GM21528 (cell line): ENCODE data around the gene SRCIN1.

Source experiments
- ATAC-seq: cut with Tn5 transposase; IDR thresholded peaks from one replicate; pipeline ENCODE4 v1.9.1; 2021; ENCODE audit warnings: mild to moderate bottlenecking, moderate library complexity; ENCODE audit not compliant: unreplicated experiment, low FRiP score

The SRCIN1 gene

DNA sequence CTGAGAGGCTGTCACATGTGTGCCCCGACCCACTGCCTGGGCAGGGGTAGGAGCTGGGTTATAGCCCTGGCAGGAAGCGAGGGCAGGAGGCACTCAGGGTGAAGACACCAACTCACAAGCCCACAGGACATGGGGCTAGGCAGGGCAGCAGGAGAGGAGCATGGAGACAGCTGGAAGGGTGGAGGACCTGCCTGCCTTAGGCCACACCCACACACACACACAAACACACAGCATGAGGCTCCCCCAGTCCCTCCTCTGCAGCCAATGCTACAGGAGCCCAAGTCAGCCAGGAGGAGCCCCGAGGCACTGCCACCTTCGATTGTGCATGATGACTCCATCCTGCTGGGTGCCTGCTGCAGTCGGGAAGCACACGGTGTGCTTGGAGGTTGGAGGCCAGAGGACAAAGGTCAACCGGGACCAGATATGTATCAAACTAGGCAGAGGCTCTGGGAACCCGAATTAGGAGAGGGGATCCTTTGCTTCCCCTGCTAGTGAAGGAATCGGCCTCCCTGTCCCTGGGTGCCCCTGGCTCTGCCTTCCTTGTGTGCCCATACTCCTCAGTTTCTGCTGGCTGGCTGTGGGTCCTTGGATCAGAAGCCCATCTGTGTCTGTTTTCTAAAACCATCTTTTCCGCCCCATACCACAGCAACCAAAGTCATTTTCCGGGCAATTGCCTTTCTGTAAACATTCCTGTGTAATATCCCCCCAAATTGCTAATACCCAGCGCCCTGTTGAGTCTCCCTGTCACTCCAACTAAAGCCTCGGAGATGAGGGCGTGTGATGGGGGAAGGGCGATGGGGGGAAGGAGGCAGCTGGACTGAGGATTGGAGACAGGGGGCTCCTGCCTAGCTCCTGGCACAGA is 20.5 kb downstream of the SRCIN1 start:
- no peak for ATAC-seq

DNA sequence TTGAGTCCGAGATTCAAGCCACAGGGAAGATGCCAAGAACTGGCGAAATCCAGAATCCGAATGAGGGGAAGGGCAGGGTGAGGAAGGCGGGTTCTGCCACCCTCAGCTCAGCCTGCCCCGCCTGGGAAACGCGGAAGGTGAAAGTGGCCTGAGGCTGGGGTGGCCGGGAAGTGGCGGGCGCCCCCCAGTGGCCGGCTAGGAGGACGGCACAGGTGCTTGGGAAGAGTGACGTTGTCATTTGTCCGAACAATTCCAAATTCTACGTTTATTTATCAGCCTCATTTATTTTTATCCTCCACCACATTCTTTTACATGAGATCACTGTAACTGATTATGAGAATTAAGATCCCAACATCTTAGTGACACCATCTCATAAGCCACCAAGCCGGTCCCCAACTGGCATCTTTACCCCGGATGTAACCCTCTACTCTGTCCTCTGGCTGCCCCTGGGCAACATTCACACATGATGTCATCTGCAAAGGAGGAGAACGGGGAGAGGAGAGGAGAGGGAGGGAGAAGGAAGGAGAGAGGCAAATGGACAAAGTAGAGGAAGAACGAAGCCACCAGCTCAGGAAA is 21.3 kb downstream of the SRCIN1 start:
- no peak for ATAC-seq

DNA sequence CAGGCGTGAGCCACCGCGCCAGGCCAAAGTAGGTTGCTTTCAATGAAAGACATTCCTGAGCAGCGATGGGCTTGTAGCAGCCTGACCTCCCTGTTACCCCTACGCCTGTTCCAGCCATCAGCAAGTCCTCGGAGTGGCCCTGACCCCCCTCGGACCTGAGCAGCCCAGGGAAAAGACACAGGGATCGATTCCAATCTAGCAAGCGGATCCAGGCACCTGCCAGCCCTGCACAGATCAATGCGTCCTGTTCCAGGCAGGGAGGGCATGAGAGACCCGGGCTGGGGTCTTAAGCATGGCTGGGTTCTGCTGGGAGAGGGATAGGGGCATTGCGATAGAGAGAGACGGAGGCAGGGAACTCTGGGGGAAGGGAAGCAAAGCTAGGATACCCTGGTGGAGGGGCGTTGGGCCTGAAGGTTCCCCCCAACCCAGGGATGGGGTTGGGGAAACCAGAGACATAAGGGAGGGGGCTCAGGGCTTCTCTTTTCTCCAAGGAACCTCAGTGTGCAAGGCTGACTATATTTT is 21.9 kb downstream of the SRCIN1 start:
- no peak for ATAC-seq

DNA sequence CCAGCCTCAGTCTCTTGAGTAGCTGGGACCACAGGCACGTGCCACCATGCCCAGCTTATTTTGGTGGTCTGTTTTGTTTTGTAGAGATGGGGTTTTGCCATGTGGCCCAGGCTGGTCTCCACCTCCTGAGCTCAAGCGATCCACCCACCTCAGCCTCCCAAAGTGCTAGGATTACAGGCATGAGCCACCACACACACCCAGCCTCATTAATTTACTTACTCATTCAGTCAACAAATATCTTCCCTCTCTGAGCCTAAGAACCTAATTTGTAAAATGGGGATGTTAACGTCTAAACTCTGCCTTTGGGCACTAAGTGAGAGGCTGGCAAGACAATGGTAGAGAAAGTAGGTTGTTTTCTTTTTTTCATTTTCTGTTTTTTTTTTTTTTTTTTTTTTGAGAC is 22.6 kb downstream of the SRCIN1 start:
- no peak for ATAC-seq

DNA sequence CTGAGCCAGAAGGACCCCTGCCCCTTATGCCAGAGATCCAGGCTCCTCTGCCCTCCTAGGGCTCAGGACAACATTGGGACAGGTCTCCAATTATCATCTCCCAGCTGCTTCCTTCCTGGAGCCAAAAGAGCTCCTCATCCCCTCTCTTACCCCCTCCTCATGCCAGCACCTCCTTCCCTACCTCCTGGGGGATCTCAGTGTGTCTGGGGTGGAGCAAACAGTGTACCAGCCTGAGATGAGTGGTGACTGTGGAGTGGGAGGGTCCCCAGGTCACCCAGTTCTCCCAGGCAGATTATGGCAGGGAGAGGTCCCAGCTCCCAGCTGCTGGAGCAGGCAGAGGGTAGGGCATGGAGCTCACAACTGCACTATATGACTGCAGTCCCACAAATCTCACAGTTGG is 23.7 kb downstream of the SRCIN1 start:
- ATAC-seq: no peak

DNA sequence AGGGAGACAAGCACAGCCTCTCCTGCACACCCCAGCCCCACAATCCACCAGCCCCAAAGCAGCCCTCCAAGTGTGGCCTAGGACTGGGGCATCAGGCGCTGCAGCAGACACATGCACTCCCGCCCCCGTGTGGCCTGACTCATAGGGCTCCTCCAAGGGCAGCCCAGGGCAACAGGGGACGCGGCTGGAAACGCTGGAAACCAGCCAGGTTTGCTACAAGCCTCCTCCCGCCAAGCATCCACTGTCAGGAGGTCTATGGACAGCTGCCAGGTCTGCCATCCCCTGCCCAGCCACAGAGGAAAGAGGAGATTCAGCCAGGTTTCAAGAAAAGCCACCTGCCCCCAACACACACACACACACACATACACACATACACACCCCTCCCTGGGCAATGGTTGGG is 25.8 kb downstream of the SRCIN1 start:
- no peak for ATAC-seq

DNA sequence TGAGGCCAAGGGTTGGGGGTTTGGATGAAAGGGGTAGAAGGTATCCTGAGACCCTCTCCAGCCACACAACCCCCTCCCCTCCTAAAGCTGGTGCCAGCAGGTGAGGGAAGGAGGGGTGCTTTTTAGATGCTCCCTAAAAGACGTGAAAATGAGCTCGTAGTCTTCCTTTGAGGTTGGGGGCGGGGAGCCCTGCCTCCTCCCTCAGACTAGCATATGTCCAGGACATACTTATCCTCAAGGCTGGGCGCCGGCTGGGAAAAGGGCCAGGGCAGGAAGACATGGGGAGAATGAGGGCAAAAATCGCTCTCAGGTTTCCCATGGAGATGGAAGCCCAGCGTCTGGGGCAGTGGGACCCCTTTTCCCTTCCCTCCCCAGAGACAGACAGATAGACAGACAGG is 26.7 kb downstream of the SRCIN1 start:
- no peak for ATAC-seq

DNA sequence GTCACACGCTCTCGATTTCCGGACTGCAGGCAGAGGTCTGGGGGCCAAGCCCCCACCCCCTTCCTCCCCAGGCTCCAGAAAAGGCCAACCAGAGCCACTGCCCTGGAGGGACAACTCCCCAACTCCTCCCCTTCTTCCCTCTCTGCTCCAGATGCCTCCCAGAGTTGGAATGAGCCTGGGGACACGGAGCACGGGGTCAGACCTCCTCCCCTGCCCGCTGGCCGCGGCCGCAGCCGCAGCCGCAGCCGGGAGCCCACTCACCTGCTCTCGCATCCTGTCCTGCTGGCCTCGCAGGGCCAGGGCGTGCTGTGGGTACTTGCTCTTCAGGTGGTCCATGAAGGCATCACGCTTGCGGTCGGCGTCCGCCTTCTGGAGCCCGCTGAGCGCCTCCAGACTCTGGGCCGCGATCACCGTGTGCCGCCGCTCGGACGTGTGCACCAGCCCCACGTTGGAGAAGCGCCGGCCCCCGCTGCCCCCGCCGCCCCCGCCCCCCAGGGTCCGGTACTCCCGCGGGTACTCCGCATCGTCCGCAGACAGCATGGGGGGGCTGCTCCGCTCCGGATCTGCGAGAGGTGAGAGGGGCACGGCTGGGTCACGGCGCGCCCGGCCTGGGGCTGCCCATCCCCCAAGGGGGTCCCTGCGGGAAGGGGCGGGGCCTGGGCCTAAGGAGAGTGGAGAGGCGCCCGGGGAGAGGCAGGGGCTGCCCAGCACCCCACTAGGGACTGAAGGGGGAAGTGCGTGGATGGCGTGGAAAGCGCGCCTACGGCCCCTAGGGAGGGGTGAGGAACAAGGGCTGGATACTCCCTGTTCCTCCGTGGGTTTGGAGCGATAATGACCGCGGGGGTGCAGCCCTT is 27.3 kb downstream of the SRCIN1 start:
- ATAC-seq: no peak

DNA sequence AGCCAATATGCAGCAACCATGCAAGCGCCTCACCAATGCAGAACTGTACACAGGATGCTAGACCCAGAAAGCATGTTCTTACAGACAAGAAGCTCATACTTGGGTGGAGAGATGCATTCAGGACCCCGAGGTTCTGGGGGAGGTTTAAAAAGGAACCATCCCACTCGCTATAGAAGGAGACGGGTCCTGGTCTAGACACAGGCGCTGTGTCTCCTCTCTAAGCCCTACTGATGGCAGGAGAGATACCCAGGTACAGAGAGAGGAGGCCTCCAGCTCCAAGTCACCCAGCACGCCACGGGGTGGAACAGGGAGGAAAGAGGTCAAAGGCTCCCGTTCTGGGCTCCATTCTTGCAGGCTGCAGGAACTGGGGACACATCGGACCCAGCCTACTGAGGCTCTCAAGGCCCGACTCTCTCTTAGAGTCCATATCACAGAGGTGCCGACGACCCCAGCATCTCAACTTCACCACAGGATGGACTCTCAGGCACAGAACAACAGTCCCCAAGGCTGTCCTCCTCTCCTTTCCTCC is 28.0 kb downstream of the SRCIN1 start:
- no peak for ATAC-seq

DNA sequence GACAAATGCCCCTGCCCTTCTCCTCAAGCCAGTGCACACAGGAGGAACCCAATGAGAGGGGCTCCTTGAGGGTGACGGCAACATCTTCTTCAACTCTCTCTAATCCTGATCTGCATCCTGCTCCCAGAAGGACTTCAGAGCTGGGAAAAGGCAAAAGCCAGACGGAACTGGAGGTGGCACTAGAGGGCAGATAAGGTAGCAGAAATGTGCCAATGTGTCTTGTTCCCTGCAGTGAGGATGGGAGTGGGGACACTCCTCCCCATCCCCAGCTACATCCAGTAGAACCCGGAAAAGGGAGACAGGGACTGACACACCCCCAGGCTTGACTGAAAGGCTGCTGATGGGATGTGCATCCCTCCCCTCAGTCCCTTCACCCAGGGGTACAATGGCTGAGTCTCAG is 28.5 kb downstream of the SRCIN1 start:
- no peak for ATAC-seq

DNA sequence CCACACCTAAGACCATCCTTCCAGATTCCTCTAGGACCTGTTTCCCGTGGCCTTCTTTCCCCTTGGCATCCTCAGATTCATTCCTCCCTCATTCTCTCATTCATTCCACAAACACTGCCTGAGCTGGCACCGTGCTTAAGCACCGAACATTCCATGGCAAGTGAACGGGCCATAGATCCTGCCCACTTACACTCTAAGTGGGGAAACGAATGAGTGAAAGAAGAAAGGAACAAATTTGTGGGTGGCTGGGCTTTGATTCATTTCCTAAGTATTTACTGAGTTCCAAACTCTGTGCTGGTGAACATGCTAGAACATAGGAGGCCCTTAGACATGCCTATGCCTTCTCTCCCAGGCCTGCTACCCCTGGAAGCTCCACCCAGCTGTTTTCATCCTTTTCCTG is 30.0 kb downstream of the SRCIN1 start:
- no peak for ATAC-seq

DNA sequence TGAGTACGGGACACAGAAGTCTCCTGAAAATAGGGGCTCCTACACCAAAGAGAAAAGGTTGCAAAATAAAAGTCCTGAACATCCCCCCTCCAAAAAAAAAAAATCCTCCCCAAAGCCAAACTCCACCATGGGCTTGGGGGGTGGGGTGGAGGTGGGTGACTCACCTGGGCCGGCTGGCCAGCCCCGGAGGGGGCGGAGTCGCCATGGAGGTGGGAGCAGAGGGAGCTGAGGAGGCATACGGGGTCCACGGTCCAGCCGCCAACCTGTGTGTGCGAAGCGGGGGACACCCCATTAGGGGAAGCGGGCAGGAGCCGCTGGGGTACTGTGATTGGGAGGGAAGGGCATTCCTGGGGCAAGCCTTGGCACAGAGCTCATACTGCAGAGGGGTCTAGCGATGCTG is 31.0 kb downstream of the SRCIN1 start:
- ATAC-seq: no peak

DNA sequence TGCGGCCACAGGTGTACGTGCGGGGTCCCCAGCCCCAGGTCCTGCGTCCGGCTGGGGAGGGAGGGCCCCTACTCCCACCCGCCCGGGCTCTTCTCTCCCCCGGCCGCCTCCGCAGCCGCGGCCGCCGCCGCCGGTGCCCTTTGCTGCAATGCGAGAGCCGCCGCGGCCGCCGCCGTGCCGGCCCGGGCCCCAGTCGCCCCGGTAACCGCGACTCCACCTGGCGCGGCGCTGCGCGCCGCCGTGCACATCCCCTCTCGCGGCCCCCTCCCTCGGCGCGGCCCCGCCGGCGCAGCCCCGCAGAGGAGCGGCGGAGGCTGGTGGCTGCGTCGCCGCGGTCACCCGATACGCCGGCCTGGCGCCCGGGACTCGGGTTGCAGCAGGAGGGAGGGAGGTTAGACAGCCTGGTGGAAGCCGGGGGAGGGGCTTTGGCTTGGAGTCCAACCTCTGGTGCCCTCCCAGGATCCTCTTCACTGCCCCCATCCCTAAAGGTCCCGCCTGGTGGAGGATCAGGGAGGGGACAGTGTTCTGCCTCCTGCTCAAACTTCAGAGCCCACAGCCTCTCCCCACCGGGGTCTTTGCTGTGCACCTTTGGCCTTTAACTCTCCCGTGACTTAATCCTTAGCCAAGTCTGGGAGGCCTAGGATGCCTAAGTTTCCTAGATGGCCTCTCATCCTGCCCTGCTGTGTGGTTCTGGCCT is 32.9 kb downstream of the SRCIN1 start:
- ATAC-seq: no peak

DNA sequence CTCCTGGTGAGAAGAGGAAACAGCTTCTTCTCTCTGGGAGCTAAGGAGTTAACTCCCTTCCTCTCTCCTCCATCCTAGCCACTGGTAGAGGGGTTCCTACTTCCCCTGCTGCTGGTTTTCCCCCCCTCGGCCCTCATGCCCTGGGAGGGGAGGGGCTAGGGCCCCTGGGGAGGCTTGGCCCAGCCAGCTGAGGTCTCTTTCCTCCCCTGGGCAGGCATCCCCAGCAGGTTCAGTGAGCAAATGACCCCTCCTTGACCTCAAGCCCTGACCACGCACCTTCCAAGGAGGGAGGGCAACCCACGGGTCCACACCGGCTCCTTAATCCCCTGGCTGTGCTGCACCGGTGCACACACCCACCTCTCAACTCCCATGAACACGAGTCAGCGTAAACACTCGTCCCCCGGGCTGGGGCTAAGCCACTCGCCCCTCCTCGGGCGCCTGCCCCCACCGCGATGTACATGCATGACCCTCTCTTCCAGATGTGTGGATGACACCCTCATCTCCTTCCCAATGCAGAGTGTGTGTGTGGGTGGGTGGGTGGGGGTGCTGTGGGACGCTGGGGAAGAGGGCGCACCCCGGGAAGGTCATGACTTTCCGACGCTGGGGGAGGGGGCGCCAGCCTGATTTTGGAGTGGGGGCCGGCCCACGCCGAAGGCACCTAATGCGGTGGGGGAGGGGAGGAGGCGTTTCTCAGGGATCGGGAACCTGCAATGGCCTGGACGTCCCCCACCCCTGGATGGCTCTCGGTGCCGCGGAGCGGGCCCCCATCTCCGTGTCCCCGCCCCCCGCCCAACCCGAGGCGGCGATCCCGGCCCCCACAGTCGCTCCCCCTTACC is 33.7 kb downstream of the SRCIN1 start:
- no peak for ATAC-seq

DNA sequence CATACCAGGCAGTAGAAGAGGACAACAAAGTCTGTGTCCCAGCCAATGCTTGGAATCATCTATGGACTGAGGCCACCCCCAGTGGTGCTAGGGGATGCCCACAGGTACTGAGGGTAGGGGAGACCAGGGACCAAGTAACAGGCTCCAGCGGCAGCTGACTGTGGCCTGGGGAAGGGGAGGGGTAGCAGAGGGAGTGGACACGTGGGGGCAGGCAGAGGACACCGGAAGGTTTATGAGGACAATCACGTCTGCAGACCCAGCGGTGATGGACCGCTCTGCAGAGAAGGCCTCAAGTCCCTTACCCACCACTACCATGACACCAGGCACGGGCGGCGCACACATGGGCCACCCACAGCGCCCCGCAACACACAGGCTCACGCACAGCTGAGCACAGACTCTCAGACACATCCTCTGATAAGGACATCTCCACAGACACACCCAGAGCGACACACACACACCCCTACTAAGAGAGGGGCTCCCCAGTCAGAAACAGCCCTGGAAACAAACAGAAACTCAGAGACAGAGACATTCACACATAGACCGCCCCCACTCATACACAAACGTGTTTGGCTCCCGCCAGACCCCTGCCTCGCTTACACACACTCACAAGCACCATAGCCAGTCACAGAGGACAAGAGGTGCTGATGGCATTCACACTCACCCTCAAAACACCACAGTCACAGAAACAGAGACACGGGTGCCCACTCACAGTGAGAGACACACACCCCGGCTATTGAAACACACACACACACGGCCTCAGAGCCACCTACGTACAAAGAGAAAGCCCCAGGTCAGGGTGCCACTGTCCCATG is 35.8 kb downstream of the SRCIN1 start:
- no peak for ATAC-seq

DNA sequence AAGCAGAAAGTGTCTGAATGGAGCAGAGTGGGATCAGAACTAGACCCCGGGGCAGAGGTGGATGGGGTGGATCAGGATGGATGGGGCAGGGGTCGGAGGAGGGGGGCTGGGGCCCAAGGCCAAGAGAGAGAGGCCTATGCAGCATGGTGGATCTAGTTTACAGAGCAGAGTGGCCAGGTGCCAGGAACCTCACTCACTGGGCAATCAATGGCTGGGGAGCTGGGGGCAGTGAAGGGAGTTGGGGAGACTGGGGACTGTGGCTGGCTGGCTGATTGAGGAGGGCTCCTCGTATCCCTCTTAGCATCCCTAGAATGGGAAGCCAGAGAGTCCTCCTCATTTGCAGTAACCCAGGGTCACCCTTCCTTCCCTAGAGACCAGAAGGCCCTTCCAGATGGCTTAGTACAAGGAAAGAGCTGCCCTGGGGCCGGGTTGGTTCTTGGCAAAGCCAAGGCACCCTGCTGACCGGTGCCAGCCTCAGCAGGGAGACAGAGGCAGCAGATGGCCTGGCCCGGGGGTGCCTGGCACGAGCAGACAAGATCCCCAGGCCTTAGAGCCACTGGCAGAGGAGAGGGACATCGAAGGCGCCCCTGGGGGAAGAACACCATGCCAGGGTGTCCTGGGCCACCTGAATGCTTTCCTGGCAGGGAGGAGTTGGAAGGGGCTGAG is 36.8 kb downstream of the SRCIN1 start:
- ATAC-seq: no peak

DNA sequence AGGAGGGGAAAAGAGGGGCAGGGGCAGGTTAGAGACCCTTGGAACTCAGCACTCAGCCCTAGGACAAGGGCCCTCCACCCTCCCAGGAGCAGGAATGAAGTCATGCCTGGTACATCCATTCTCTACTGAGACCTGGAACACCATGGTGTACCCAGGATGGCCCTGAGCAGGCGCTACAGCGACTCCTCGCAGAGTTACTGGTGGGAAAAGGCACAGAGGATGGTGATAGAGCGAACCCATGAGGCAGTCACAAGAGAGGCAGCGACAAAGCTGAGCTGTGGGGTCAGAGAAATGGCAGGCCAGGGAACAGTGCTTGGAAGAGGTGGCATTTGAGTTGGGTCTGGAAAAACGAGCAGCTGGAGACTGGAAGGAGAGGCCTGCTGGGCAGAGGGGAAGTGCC is 37.5 kb downstream of the SRCIN1 start:
- ATAC-seq: no peak

DNA sequence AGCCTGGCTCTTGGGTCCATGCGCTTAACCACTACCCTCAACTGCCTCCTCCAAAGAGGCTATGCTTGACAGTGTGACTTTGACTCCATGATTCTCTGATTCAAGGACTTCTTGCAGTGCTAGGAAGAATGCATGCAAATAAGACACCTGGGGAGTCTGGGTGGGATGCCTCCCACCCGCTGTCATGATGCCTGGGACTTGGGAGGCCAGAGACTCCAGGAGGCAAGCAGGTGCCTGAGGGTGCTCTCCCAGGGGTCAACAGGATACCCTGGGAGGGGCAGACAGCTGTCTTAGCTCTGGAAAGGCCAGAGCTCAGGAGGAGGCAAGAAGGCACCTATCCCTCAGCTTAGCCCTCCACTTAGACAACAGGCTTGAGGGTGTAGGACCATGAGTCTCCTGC is 38.4 kb downstream of the SRCIN1 start:
- ATAC-seq: no peak
